B cell (primary cell): ENCODE measurements around the gene ST3GAL3. TPM values are rescaled to one million over a fixed set of nuclear protein-coding genes. Genes with fewer than 3 reads are reported as not detected.

ENCODE experiments used
- ATAC-seq: fragments of 200-7000 bp; cut with Tn5 transposase; one replicate; pipeline ENCODE4 v1.10.0; 2021; ENCODE audit warnings: low read depth, mild to moderate bottlenecking, moderate number of reproducible peaks, moderate library complexity
- CTCF ChIA-PET: fragments of 350-600 bp; sonication (Branson Sonifier 250); formaldehyde crosslinking; loops from one replicate; lab custom pipeline; 2021; ENCODE audit warnings: antibody characterized with exemption, inconsistent platforms; lab: Charles Lee
- POLR2A ChIA-PET: fragments of 350-600 bp; sonication (Branson Sonifier 250); formaldehyde crosslinking; loops from one replicate; lab custom pipeline; 2021; ENCODE audit warnings: antibody characterized with exemption; lab: Charles Lee
- DNase-seq: peaks from one replicate; pipeline ENCODE4 v3.0.0; 2013
- H2AFZ ChIP-seq: 2 replicates; pipeline ENCODE4 v1.6.1; 2012; ENCODE audit warnings: mild to moderate bottlenecking, low read depth, low read length; ENCODE audit not compliant: insufficient read depth, poor library complexity, severe bottlenecking
- H3K27ac ChIP-seq, 2 donors: 1 replicate in 1 of 2; 2 replicates in 1 of 2; pipeline ENCODE4 v1.5.1; 2012 to 2013; ENCODE audit warnings: low read length in 2 of 2, mild to moderate bottlenecking in 2 of 2, moderate library complexity in 1 of 2
- H3K27me3 ChIP-seq, 4 experiments: fragments of 200-600 bp in 1 of 4; sonication (generic) in 1 of 4; replicated peaks in 1 of 4; 1 replicate in 2 of 4; 2 replicates in 2 of 4; pipeline versions ENCODE4 v1.6.1 to v1.7.0; 2013 to 2016; ENCODE audit warnings: low read length in 3 of 4, mild to moderate bottlenecking in 2 of 4, mixed read lengths in 1 of 4, moderate library complexity in 1 of 4; ENCODE audit not compliant: insufficient read depth in 4 of 4, control insufficient read depth in 3 of 4; ENCODE audit errors: control extremely low read depth in 1 of 4
- H3K36me3 ChIP-seq, 2 experiments: replicated peaks in 1 of 2; 1 replicate in 1 of 2; 2 replicates in 1 of 2; pipeline versions ENCODE4 v1.6.1 to v1.7.1; 2013; ENCODE audit warnings: low read length in 1 of 2; ENCODE audit not compliant: insufficient read depth in 2 of 2, control insufficient read depth in 1 of 2; ENCODE audit errors: control extremely low read depth in 1 of 2, extremely low read depth in 1 of 2
- H3K4me1 ChIP-seq, 2 donors: fragments of 200-600 bp in 1 of 2; sonication (generic) in 1 of 2; 1 replicate in 1 of 2; 2 replicates in 1 of 2; pipeline versions ENCODE4 v1.5.1 to v1.6.1; 2013 to 2017; ENCODE audit warnings: low read length in 2 of 2; ENCODE audit not compliant: control insufficient read depth in 2 of 2, insufficient read depth in 2 of 2
- H3K4me2 ChIP-seq: replicated peaks from 2 replicates; pipeline ENCODE3; 2012; ENCODE audit warnings: mild to moderate bottlenecking, low read depth, low read length; ENCODE audit not compliant: poor library complexity, severe bottlenecking
- H3K4me3 ChIP-seq, 5 experiments: fragments of 200-600 bp in 1 of 5; sonication (generic) in 1 of 5; 1 replicate in 3 of 5; 2 replicates in 2 of 5; pipeline versions ENCODE4 v1.5.1 to v1.7.0; 2011 to 2016; ENCODE audit warnings: low read length in 4 of 5, mild to moderate bottlenecking in 4 of 5, low read depth in 2 of 5, control low read depth in 1 of 5, moderate library complexity in 1 of 5; ENCODE audit not compliant: insufficient read depth in 1 of 5; ENCODE audit errors: control extremely low read depth in 1 of 5, extremely low read depth in 1 of 5
- H3K79me2 ChIP-seq: fragments of 200-600 bp; sonication (generic); one replicate; pipeline ENCODE4 v1.6.0; 2016; ENCODE audit warnings: low read length; ENCODE audit not compliant: control insufficient read depth, insufficient read depth
- H3K9ac ChIP-seq: fragments of 200-600 bp; sonication (generic); 2 replicates; pipeline ENCODE4 v1.6.1; 2017; ENCODE audit warnings: mild to moderate bottlenecking, low read length, moderate library complexity
- H3K9me3 ChIP-seq, 3 donors: one replicate each; pipeline versions ENCODE4 v1.6.1 to v1.7.1; 2013; ENCODE audit warnings: low read length in 2 of 3; ENCODE audit not compliant: control insufficient read depth in 2 of 3, insufficient read depth in 1 of 3; ENCODE audit errors: control extremely low read depth in 1 of 3
- H4K20me1 ChIP-seq: 2 replicates; pipeline ENCODE4 v1.6.0; 2012; ENCODE audit warnings: mild to moderate bottlenecking, low read length; ENCODE audit not compliant: insufficient read depth, control insufficient read depth, poor library complexity, severe bottlenecking
- H3K27ac Mint-ChIP-seq: one replicate; pipeline ENCODE4 v1.8.0; 2021; ENCODE audit warnings: mixed read lengths
- H3K27me3 Mint-ChIP-seq: one replicate; pipeline ENCODE4 v1.8.0; 2021; ENCODE audit warnings: mixed read lengths
- H3K4me1 Mint-ChIP-seq: one replicate; pipeline ENCODE4 v1.8.0; 2021; ENCODE audit warnings: mixed read lengths
- H3K4me3 Mint-ChIP-seq: one replicate; pipeline ENCODE4 v1.8.0; 2021; ENCODE audit warnings: mixed read lengths
- H3K9me3 Mint-ChIP-seq: one replicate; pipeline ENCODE4 v1.8.0; 2022; ENCODE audit warnings: mixed read lengths; ENCODE audit not compliant: insufficient read depth
- CTCF ChIP-seq: fragments of 200-600 bp; IDR thresholded peaks from one replicate; pipeline ENCODE4 v1.8.0; 2022; ENCODE audit warnings: antibody characterized with exemption, mild to moderate bottlenecking
- EZH2 ChIP-seq: IDR thresholded peaks from 2 replicates; pipeline ENCODE4 v1.6.1; 2012; ENCODE audit warnings: borderline replicate concordance, low read depth, mild to moderate bottlenecking, moderate library complexity, low read length; ENCODE audit not compliant: insufficient read depth, poor library complexity, severe bottlenecking
- WGBS: methylation state at CpG from one replicate; pipeline ENCODE4 v1.1.5; 2013; ENCODE audit warnings: missing lambda C conversion rate; ENCODE audit not compliant: insufficient coverage; 5-methylcytosine and 5-hydroxymethylcytosine counted together
- intact Hi-C: fragments of 100-400 bp; cut with micrococcal nuclease; formaldehyde crosslinking; loops from one replicate; pipeline ENCODE4 v1.10.0; 2022
- polyA plus RNA-seq: library from polyadenylated mRNA; depleted of rRNA; stranded (reverse); fragments of >200 nt; gene quantifications from 2 replicates; pipeline ENCODE4 v1.2.3, GENCODE V29; 2012
- total RNA-seq, 2 donors: library from RNA; stranded (reverse); fragments of 120-200 nt in 1 of 2; gene quantifications; 1 replicate in 1 of 2; 2 replicates in 1 of 2; pipeline versions ENCODE4 v1.2.3 to v1.2.4, GENCODE V29; 2013 to 2022

ST3GAL3 gene
- total and polyA plus RNA-seq, 2 donors (not counting 1 experiment from before 2014, with no cell fraction given) = 16.8 to 31.4 TPM

GRCh38 chr1:43766818-43767525 lies 59.6 kb downstream of the ST3GAL3 start:
- DNase-seq = no peak
- TF ChIP-seq EZH2 (no peak), CTCF (no peak)
- POLR2A ChIA-PET = no interaction called here
- Histone ChIP-seq H3K36me3 (no peaks in the 10 kb centered on the region), H3K4me1 (no peaks in the 10 kb centered on the region), H3K27ac (no peak overlapping the region), H3K9ac (no peak overlapping the region), H3K79me2 (no peaks in the 10 kb centered on the region), H3K9me3 (no peaks in the 10 kb centered on the region), H2AFZ (no peak overlapping the region), H4K20me1 (no peaks in the 10 kb centered on the region), H3K4me2 (no peak overlapping the region), H3K4me3 (no peak overlapping the region), H3K27me3 (no peaks in the 10 kb centered on the region)
- Mint-ChIP-seq H3K4me1 (peaks cover 2% of the 10 kb centered on the region), H3K27me3 (no peaks in the 10 kb centered on the region), H3K27ac (no peak overlapping the region), H3K9me3 (no peaks in the 10 kb centered on the region), H3K4me3 (no peak overlapping the region)
- intact Hi-C loops = no loop called here
- no peak for ATAC-seq
- CTCF ChIA-PET = interaction anchor here (0.6 to 5.4 kb wide), 2 partner anchors 35 to 168 kb away, joined by 3 to 118 read pairs; partner anchors contain the start of gene ARTN
- 93% methylated on average over 4 of the region's 5 CpGs for WGBS

- TF ChIP-seq EZH2 (no peak), CTCF (no peak)
- ChIA-PET POLR2A (no interaction called here), CTCF (interaction anchor here (1.0 kb wide), 1 partner anchor 166 kb away, joined by 3 read pairs; no protein-coding TSS in a partner anchor)
- Histone ChIP-seq H3K79me2 (no peaks in the 10 kb centered on the region), H3K4me3 (no peak overlapping the region), H3K9me3 (no peaks in the 10 kb centered on the region), H2AFZ (no peak overlapping the region), H3K4me2 (no peak overlapping the region), H3K9ac (no peak overlapping the region), H3K4me1 (no peaks in the 10 kb centered on the region), H3K36me3 (no peaks in the 10 kb centered on the region), H3K27me3 (no peaks in the 10 kb centered on the region), H4K20me1 (no peaks in the 10 kb centered on the region), H3K27ac (no peak overlapping the region)
- H3K27ac Mint-ChIP-seq = no peak overlapping the region
- H3K4me3 Mint-ChIP-seq = no peak overlapping the region
- peaks cover 2% of the 10 kb centered on the region for H3K4me1 Mint-ChIP-seq
- no peaks in the 10 kb centered on the region for H3K27me3 Mint-ChIP-seq
- DNase-seq (no peak), ATAC-seq (no peak)
- H3K9me3 Mint-ChIP-seq = no peaks in the 10 kb centered on the region
- intact Hi-C loops = no loop called here
Observed at GRCh38 chr1:43768168-43768567, 60.8 kb downstream of the ST3GAL3 start.
